HL-60 (cell line): ENCODE data around the gene TRABD.

Source experiments
- TF ChIP-seq, protein P1 (sequence below): IDR thresholded peaks from one replicate; pipeline ENCODE4 v1.5.1; 2011; ENCODE audit warnings: low read length, control low read depth, inconsistent platforms; ENCODE audit not compliant: insufficient read depth
- TF ChIP-seq, protein P2 (sequence below): IDR thresholded peaks from 2 replicates; pipeline ENCODE4 v1.6.1; 2012; ENCODE audit warnings: low read depth; ENCODE audit not compliant: insufficient replicate concordance

DNA sequence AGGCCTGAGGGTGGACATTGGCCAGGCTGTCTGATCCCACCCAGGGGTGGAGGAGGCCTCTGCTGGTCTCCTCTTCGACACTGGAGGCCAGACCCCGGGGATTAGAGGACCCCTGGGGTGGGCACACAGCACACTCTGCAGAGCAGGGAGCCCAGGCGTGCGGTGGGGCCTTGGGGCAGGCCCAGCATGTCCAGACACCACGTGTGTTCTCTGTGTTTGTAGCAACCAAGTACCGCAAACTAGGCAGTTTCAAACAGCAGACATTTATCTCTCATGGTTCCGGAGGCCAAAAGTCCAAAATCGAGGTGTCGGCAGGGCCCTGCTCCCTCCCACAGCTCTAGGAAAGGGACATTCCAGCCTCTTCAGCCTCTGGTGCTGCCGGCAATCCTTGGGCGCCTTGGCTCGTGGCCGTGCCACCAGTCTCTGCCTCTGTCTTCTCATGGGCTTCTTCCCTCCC is 13.7 kb upstream of the TRABD start:
- TF ChIP-seq, protein P1, sequence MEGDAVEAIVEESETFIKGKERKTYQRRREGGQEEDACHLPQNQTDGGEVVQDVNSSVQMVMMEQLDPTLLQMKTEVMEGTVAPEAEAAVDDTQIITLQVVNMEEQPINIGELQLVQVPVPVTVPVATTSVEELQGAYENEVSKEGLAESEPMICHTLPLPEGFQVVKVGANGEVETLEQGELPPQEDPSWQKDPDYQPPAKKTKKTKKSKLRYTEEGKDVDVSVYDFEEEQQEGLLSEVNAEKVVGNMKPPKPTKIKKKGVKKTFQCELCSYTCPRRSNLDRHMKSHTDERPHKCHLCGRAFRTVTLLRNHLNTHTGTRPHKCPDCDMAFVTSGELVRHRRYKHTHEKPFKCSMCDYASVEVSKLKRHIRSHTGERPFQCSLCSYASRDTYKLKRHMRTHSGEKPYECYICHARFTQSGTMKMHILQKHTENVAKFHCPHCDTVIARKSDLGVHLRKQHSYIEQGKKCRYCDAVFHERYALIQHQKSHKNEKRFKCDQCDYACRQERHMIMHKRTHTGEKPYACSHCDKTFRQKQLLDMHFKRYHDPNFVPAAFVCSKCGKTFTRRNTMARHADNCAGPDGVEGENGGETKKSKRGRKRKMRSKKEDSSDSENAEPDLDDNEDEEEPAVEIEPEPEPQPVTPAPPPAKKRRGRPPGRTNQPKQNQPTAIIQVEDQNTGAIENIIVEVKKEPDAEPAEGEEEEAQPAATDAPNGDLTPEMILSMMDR: no peak
- TF ChIP-seq, protein P2, sequence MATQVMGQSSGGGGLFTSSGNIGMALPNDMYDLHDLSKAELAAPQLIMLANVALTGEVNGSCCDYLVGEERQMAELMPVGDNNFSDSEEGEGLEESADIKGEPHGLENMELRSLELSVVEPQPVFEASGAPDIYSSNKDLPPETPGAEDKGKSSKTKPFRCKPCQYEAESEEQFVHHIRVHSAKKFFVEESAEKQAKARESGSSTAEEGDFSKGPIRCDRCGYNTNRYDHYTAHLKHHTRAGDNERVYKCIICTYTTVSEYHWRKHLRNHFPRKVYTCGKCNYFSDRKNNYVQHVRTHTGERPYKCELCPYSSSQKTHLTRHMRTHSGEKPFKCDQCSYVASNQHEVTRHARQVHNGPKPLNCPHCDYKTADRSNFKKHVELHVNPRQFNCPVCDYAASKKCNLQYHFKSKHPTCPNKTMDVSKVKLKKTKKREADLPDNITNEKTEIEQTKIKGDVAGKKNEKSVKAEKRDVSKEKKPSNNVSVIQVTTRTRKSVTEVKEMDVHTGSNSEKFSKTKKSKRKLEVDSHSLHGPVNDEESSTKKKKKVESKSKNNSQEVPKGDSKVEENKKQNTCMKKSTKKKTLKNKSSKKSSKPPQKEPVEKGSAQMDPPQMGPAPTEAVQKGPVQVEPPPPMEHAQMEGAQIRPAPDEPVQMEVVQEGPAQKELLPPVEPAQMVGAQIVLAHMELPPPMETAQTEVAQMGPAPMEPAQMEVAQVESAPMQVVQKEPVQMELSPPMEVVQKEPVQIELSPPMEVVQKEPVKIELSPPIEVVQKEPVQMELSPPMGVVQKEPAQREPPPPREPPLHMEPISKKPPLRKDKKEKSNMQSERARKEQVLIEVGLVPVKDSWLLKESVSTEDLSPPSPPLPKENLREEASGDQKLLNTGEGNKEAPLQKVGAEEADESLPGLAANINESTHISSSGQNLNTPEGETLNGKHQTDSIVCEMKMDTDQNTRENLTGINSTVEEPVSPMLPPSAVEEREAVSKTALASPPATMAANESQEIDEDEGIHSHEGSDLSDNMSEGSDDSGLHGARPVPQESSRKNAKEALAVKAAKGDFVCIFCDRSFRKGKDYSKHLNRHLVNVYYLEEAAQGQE: no peak
